Measurements from ENCODE around the gene GLI3. TPM values are rescaled to one million over a fixed set of nuclear protein-coding genes. Genes with fewer than 3 reads are reported as not detected.

Gene GLI3
- total and polyA plus RNA-seq, 2 donors (not counting 1 experiment from before 2014, with no cell fraction given) = 6.4 to 6.5 TPM

DNA sequence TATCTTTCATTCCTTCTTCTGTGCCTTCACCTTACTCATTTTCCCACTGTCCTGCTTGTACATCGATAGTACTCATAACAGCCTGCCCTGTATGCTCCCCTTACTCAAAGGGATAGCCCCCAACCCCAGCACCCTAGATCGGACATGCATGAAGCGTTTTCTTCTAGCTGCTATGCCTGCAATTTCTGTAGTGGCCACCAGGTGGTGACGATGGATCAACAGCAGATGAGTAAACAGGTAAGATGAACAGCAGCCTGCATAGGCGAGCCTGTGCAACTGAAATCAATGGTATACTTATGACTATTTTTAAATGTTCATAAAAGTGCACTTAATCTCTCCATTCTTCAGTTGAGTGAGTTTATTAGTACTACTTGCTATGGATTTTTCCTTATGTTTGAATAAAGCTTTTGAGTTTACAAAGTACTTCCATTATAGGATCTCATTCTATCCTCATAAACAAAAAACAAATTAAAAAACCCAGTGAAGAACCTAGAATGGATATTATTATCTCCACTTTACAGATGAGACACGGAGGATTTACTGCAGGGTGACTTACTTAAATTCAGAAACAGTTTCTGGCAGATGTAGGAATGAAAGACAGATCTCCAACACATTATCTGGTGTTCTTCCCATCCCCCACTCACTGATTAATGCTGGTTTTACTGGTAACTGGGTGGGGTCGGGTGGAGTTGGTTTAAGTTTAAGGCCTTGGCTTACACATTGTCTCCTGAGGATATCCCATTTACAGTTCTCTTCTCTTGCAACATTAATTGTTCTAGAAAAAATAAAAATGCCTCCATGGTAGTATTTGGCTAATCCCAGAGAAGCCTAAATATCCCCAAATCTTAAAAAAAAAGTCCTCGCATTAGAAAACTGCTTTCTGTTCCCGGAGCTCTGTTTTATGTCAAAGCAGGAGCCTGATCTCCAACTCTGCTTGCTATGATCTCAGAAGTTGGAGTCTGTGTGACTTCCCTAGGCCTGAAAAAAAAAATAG lies 222.1 kb downstream of the GLI3 start:
- no peaks in the 10 kb centered on the region for H3K27me3 ChIP-seq (ENCODE audit: control insufficient read depth, insufficient read depth, low read length)
- no peaks in the 10 kb centered on the region for H3K36me3 ChIP-seq (ENCODE audit: control insufficient read depth, insufficient read depth, low read length)
- no peak overlapping the region for H3K9ac ChIP-seq (ENCODE audit: insufficient read depth, low read length)
- no peak for TF ChIP-seq EZH2 (IDR thresholded peaks at IDR 0.05; ENCODE audit: low read length, missing control alignments)
- TF ChIP-seq, protein P1, sequence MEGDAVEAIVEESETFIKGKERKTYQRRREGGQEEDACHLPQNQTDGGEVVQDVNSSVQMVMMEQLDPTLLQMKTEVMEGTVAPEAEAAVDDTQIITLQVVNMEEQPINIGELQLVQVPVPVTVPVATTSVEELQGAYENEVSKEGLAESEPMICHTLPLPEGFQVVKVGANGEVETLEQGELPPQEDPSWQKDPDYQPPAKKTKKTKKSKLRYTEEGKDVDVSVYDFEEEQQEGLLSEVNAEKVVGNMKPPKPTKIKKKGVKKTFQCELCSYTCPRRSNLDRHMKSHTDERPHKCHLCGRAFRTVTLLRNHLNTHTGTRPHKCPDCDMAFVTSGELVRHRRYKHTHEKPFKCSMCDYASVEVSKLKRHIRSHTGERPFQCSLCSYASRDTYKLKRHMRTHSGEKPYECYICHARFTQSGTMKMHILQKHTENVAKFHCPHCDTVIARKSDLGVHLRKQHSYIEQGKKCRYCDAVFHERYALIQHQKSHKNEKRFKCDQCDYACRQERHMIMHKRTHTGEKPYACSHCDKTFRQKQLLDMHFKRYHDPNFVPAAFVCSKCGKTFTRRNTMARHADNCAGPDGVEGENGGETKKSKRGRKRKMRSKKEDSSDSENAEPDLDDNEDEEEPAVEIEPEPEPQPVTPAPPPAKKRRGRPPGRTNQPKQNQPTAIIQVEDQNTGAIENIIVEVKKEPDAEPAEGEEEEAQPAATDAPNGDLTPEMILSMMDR (conservative IDR thresholded peaks at IDR 0.05 in 1 of 2, IDR thresholded peaks at IDR 0.05 in 1 of 2; ENCODE audit: low read depth in 1 of 2, low read length in 2 of 2) = peak; percentile 65 to 83
- H3K4me2 ChIP-seq (ENCODE audit: extremely low read depth, insufficient read depth, low read length) = no peak overlapping the region
- H2AFZ ChIP-seq (ENCODE audit: low read length) = no peak overlapping the region
- no peak overlapping the region for H3K27ac ChIP-seq (ENCODE audit: insufficient read depth, low read length)
- peak; percentile 26 to 68 for DNase-seq (ENCODE audit: low read depth in 2 of 2)
- no peaks in the 10 kb centered on the region for H4K20me1 ChIP-seq (ENCODE audit: control insufficient read depth, extremely low read depth, insufficient read depth, low read length)
- H3K79me2 ChIP-seq (ENCODE audit: control insufficient read depth, insufficient read depth, low read length) = no peaks in the 10 kb centered on the region
- no peak overlapping the region for H3K4me3 ChIP-seq (replicated peaks in 1 of 4; ENCODE audit: control extremely low read depth in 1 of 4, insufficient read depth in 1 of 4, low read depth in 3 of 4, low read length in 4 of 4)
- H3K4me1 ChIP-seq (ENCODE audit: control insufficient read depth, extremely low read depth, insufficient read depth, low read length) = no peaks in the 10 kb centered on the region
- H3K9me3 ChIP-seq (ENCODE audit: control insufficient read depth, insufficient read depth, low read depth, low read length) = no peaks in the 10 kb centered on the region

DNA sequence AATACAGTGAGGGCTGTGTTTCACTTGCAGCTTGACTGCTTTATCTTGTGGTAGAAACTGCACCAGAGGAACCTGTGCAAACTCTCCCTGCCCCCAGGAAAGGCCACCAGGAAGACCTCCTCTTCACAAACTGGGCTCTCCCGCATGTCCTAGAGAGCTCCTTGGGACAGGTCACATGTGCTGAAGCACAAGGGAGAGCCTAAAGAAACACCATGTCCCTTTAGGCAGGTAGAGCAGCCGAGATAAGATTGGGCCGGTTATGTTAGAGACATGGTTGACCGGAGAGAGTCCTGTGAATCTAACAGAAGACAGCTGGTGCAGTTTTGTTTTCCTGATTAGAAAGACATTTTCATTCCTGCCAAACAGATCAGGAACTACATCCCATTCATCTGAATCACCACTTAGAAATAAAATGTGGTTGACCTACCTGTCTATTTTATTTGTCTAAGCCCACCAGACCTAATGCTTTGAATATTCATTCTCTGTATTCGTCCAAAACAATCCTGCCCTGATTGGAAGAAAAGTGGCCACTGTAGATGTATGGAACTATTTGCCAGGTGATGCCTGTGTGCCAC lies 224.1 kb downstream of the GLI3 start:
- Histone ChIP-seq H2AFZ (ENCODE audit: low read length) (no peak overlapping the region), H3K4me2 (ENCODE audit: extremely low read depth, insufficient read depth, low read length) (no peak overlapping the region)
- no peak for TF ChIP-seq EZH2 (IDR thresholded peaks at IDR 0.05; ENCODE audit: low read length, missing control alignments)
- TF ChIP-seq, protein P1 (conservative IDR thresholded peaks at IDR 0.05 in 1 of 2, IDR thresholded peaks at IDR 0.05 in 1 of 2; ENCODE audit: low read depth in 1 of 2, low read length in 2 of 2) = no peak

DNA sequence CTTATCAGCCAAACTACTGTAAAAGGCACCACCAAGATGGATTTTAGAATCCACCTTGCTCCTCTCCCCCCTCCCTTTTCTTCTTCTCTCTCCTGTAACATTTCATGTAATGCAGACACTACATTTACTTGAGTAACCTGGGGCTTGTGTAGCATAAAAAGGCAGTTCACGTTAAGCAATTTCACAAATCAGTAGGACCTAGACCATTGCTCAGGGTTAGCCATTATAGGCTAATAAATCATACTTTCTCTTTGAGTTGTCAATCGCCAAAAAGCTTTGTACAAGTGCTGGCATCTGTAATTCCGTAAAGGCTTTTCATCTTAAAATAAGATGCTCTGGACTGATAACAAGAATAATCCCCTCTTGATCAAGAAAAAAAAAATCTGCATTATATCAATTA lies 224.7 kb downstream of the GLI3 start:
- Histone ChIP-seq H3K27ac (ENCODE audit: insufficient read depth, low read length) (no peak overlapping the region), H2AFZ (ENCODE audit: low read length) (no peak overlapping the region), H3K27me3 (ENCODE audit: control insufficient read depth, insufficient read depth, low read length) (no peaks in the 10 kb centered on the region), H3K4me2 (ENCODE audit: extremely low read depth, insufficient read depth, low read length) (no peak overlapping the region), H4K20me1 (ENCODE audit: control insufficient read depth, extremely low read depth, insufficient read depth, low read length) (no peaks in the 10 kb centered on the region), H3K79me2 (ENCODE audit: control insufficient read depth, insufficient read depth, low read length) (no peaks in the 10 kb centered on the region), H3K9ac (ENCODE audit: insufficient read depth, low read length) (no peak overlapping the region), H3K4me1 (ENCODE audit: control insufficient read depth, extremely low read depth, insufficient read depth, low read length) (no peaks in the 10 kb centered on the region), H3K4me3 (replicated peaks in 1 of 4; ENCODE audit: control extremely low read depth in 1 of 4, insufficient read depth in 1 of 4, low read depth in 3 of 4, low read length in 4 of 4) (no peak overlapping the region), H3K9me3 (ENCODE audit: control insufficient read depth, insufficient read depth, low read depth, low read length) (no peaks in the 10 kb centered on the region), H3K36me3 (ENCODE audit: control insufficient read depth, insufficient read depth, low read length) (no peaks in the 10 kb centered on the region)
- TF ChIP-seq, protein P1 (conservative IDR thresholded peaks at IDR 0.05 in 1 of 2, IDR thresholded peaks at IDR 0.05 in 1 of 2; ENCODE audit: low read depth in 1 of 2, low read length in 2 of 2) = no peak
- TF ChIP-seq EZH2 (IDR thresholded peaks at IDR 0.05; ENCODE audit: low read length, missing control alignments) = no peak
- DNase-seq (ENCODE audit: low read depth in 2 of 2) = no peak

More for the DNA sequence above, 224.1 kb downstream of the GLI3 start:
- Histone ChIP-seq H3K36me3 (ENCODE audit: control insufficient read depth, insufficient read depth, low read length) (no peaks in the 10 kb centered on the region), H3K27me3 (ENCODE audit: control insufficient read depth, insufficient read depth, low read length) (no peaks in the 10 kb centered on the region), H4K20me1 (ENCODE audit: control insufficient read depth, extremely low read depth, insufficient read depth, low read length) (no peaks in the 10 kb centered on the region), H3K27ac (ENCODE audit: insufficient read depth, low read length) (no peak overlapping the region), H3K4me3 (replicated peaks in 1 of 4; ENCODE audit: control extremely low read depth in 1 of 4, insufficient read depth in 1 of 4, low read depth in 3 of 4, low read length in 4 of 4) (no peak overlapping the region), H3K79me2 (ENCODE audit: control insufficient read depth, insufficient read depth, low read length) (no peaks in the 10 kb centered on the region), H3K4me1 (ENCODE audit: control insufficient read depth, extremely low read depth, insufficient read depth, low read length) (no peaks in the 10 kb centered on the region), H3K9me3 (ENCODE audit: control insufficient read depth, insufficient read depth, low read depth, low read length) (no peaks in the 10 kb centered on the region), H3K9ac (ENCODE audit: insufficient read depth, low read length) (no peak overlapping the region)
- peak in 1 of 2 donors; percentile 78 for DNase-seq (ENCODE audit: low read depth in 2 of 2)

Data from fibroblast of lung (primary cell).